Measurements from ENCODE around the gene ERGIC1.
A peak's percentile ranks its signal among the peaks of the same experiment; 100 is the strongest.

ERGIC1 gene

GRCh38 chr5:172949426-172949825, 115.4 kb downstream of the ERGIC1 start:
- no peak for DNase-seq (ENCODE audit: low spot score)

GRCh38 chr5:172950176-172950965, 116.3 kb downstream of the ERGIC1 start:
- DNase-seq (ENCODE audit: low spot score), result no peak

GRCh38 chr5:172951371-172952033, 117.5 kb downstream of the ERGIC1 start:
- no peak for DNase-seq (ENCODE audit: low spot score)

GRCh38 chr5:172952034-172952511, 118.0 kb downstream of the ERGIC1 start:
- DNase-seq (ENCODE audit: low spot score), result peak; percentile 49

GRCh38 chr5:172953776-172954675, 120.0 kb downstream of the ERGIC1 start:
- DNase-seq (ENCODE audit: low spot score), result peak; percentile 76

- no peak for DNase-seq (ENCODE audit: low spot score)
Measured at GRCh38 chr5:172954751-172955159, 120.7 kb downstream of the ERGIC1 start.

- no peak for DNase-seq (ENCODE audit: low spot score)
Measured at GRCh38 chr5:172956228-172956627, 122.2 kb downstream of the ERGIC1 start.

GRCh38 chr5:172956936-172957335, 122.9 kb downstream of the ERGIC1 start:
- no peak for DNase-seq (ENCODE audit: low spot score)

GRCh38 chr5:172957458-172957857, 123.4 kb downstream of the ERGIC1 start:
- no peak for DNase-seq (ENCODE audit: low spot score)

GRCh38 chr5:172958331-172959046, 124.4 kb downstream of the ERGIC1 start:
- DNase-seq (ENCODE audit: low spot score), result peak; percentile 87

- no peak for DNase-seq (ENCODE audit: low spot score)
Measured at GRCh38 chr5:172959824-172960799, 126.1 kb downstream of the ERGIC1 start.

- no peak for DNase-seq (ENCODE audit: low spot score)
Measured at GRCh38 chr5:172969921-172970320, 135.9 kb downstream of the ERGIC1 start.

GRCh38 chr5:172971482-172971881, 137.4 kb downstream of the ERGIC1 start:
- no peak for DNase-seq (ENCODE audit: low spot score)

- DNase-seq (ENCODE audit: low spot score), result no peak
Measured at GRCh38 chr5:172972552-172972951, 138.5 kb downstream of the ERGIC1 start.

GRCh38 chr5:172973127-172973916, 139.3 kb downstream of the ERGIC1 start:
- DNase-seq (ENCODE audit: low spot score), result peak; percentile 34

GRCh38 chr5:172973931-172974330, 139.9 kb downstream of the ERGIC1 start:
- DNase-seq (ENCODE audit: low spot score), result no peak

- no peak for DNase-seq (ENCODE audit: low spot score)
Measured at GRCh38 chr5:172975289-172975688, 141.2 kb downstream of the ERGIC1 start.

- peak; percentile 16 for DNase-seq (ENCODE audit: low spot score)
Measured at GRCh38 chr5:172979778-172980177, 145.7 kb downstream of the ERGIC1 start.

- DNase-seq (ENCODE audit: low spot score), result no peak
Measured at GRCh38 chr5:172981931-172982330, 147.9 kb downstream of the ERGIC1 start.

Data from AG08396 (cell line).